Parathyroid adenoma (tissue), 2 donors: ENCODE measurements around the gene ZNF620.
A peak's percentile ranks its signal among the peaks of the same experiment; 100 is the strongest.

Experiments
- H2AFZ ChIP-seq: fragments of 300-600 bp; sonication (generic); one replicate; pipeline ENCODE4 v1.7.0; 2017; ENCODE audit warnings: antibody characterized with exemption, mild to moderate bottlenecking
- H3K27ac ChIP-seq: fragments of 300-600 bp; sonication (generic); one replicate; pipeline ENCODE4 v1.7.0; 2017
- H3K27me3 ChIP-seq: fragments of 300-600 bp; sonication (generic); one replicate; pipeline ENCODE4 v1.7.0; 2017; ENCODE audit warnings: low read length; ENCODE audit not compliant: control insufficient read depth, insufficient read depth
- H3K36me3 ChIP-seq: fragments of 300-600 bp; sonication (generic); one replicate; pipeline ENCODE4 v1.7.0; 2017; ENCODE audit warnings: low read length; ENCODE audit not compliant: control insufficient read depth, insufficient read depth
- H3K4me1 ChIP-seq: fragments of 300-600 bp; sonication (generic); one replicate; pipeline ENCODE4 v1.7.0; 2017; ENCODE audit warnings: control low read depth
- H3K4me2 ChIP-seq: fragments of 300-600 bp; sonication (generic); one replicate; pipeline ENCODE4 v1.7.0; 2017; ENCODE audit warnings: low read length
- H3K4me3 ChIP-seq: fragments of 300-600 bp; sonication (generic); one replicate; pipeline ENCODE4 v1.7.0; 2017; ENCODE audit warnings: low read depth, low read length
- H3K79me2 ChIP-seq: fragments of 300-600 bp; sonication (generic); one replicate; pipeline ENCODE4 v1.7.0; 2017; ENCODE audit warnings: control low read depth
- H3K9ac ChIP-seq: fragments of 300-600 bp; sonication (generic); one replicate; pipeline ENCODE4 v1.7.0; 2017; ENCODE audit warnings: mild to moderate bottlenecking
- H3K9me3 ChIP-seq: fragments of 300-600 bp; sonication (generic); one replicate; pipeline ENCODE4 v1.7.0; 2017; ENCODE audit warnings: low read length; ENCODE audit not compliant: control insufficient read depth
- TF ChIP-seq, protein P1 (sequence below): fragments of 300-600 bp; sonication (generic); IDR thresholded peaks from one replicate; pipeline ENCODE4 v1.7.0; 2017; ENCODE audit warnings: antibody characterized with exemption, mild to moderate bottlenecking
- donor health status: primary hyperparathyroidism.

ZNF620 gene

DNA sequence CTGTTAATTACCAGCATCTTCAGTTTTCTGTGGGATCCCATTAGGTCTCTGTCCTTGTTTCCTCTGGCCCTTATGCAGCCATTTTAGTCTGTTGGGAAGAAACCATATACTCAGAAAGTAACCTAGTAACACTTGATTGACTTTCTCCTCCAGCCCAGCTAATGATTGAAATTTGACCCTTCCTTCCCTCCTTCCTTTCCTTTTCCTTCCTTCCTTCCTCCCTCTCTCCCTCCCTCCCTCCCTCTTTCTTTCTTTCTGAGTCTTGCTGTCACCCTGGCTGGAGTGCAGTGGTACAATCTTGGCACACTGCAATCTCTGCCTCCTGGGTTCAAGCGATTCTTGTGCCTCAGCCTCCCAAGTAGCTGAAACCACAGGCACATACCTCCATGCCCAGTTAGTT is 5.9 kb upstream of the ZNF620 start:
- Histone ChIP-seq H3K79me2 (no peaks in the 10 kb centered on the region), H3K4me1 (no peaks in the 10 kb centered on the region), H2AFZ (no peak overlapping the region), H3K4me3 (no peak overlapping the region), H3K9ac (no peak overlapping the region), H3K4me2 (no peak overlapping the region), H3K9me3 (no peaks in the 10 kb centered on the region), H3K27ac (no peak overlapping the region), H3K36me3 (no peaks in the 10 kb centered on the region), H3K27me3 (no peaks in the 10 kb centered on the region)
- TF ChIP-seq, protein P1, sequence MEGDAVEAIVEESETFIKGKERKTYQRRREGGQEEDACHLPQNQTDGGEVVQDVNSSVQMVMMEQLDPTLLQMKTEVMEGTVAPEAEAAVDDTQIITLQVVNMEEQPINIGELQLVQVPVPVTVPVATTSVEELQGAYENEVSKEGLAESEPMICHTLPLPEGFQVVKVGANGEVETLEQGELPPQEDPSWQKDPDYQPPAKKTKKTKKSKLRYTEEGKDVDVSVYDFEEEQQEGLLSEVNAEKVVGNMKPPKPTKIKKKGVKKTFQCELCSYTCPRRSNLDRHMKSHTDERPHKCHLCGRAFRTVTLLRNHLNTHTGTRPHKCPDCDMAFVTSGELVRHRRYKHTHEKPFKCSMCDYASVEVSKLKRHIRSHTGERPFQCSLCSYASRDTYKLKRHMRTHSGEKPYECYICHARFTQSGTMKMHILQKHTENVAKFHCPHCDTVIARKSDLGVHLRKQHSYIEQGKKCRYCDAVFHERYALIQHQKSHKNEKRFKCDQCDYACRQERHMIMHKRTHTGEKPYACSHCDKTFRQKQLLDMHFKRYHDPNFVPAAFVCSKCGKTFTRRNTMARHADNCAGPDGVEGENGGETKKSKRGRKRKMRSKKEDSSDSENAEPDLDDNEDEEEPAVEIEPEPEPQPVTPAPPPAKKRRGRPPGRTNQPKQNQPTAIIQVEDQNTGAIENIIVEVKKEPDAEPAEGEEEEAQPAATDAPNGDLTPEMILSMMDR = no peak

DNA sequence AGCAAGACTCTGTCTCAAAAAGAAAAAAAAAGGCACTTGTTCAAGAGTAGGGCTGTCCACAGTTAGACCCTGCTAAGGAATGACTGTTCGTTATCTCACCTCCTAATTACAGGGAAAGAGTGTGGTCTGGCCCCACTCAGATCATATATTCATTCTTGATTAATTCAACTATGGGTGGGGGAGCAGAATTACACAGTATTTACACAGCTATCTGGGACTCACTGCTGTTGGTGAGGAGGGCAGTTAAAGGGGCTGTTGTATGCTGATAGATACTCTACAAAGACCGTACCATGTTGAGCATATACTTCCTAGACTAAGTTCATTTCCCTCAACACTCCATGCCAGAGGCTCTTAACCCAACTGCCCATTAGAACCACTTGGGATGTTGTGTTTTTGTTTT is 3.8 kb upstream of the ZNF620 start:
- Histone ChIP-seq H3K4me3 (no peak overlapping the region), H3K9ac (no peak overlapping the region), H3K36me3 (no peaks in the 10 kb centered on the region), H3K4me1 (peaks cover 10% of the 10 kb centered on the region), H3K4me2 (no peak overlapping the region), H3K27me3 (no peaks in the 10 kb centered on the region), H2AFZ (no peak overlapping the region), H3K27ac (no peak overlapping the region), H3K79me2 (no peaks in the 10 kb centered on the region), H3K9me3 (no peaks in the 10 kb centered on the region)
- TF ChIP-seq, protein P1 = no peak

DNA sequence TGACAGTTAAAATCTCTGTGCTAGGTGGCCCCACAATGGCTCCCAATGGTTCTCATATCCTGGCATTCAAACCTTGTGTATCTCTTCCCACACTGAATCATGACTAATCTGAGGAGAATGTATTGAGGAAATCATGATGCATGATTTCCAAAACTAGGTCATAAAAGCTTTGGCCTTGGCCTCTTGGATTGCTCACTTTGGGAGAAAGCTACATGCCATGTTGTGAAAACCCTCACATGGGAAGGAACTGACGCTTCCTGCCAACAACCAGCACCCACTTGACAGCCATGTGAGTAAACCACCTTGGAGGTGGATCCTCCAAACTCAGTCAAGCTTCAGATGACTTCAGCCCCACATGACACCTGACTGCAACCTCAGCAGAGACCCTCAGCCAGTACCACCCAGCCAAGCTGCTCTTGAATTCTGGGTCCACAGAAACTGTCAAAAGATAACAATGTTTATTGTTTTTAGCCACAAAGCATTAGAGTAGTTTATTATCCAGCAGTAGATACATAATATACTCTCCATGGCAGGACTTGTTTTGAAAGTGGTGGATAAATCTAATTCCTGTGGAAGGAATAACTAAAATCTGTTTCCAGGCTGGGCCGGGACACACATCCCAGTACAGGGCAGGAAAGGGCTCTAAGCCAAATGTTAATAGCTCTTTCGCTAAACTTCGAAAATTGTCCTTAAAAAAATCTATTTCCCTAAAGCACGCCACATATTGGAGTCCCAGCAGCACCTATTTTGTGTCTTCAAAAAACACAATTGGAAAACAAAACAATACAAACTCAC is 1.0 kb upstream of the ZNF620 start:
- Histone ChIP-seq H2AFZ (peak overlapping the region; percentile 100), H3K4me3 (no peak overlapping the region), H3K9me3 (no peaks in the 10 kb centered on the region), H3K79me2 (no peaks in the 10 kb centered on the region), H3K4me1 (peaks cover 10% of the 10 kb centered on the region), H3K27ac (no peak overlapping the region), H3K9ac (no peak overlapping the region), H3K4me2 (no peak overlapping the region), H3K36me3 (no peaks in the 10 kb centered on the region), H3K27me3 (no peaks in the 10 kb centered on the region)
- TF ChIP-seq, protein P1 = no peak

DNA sequence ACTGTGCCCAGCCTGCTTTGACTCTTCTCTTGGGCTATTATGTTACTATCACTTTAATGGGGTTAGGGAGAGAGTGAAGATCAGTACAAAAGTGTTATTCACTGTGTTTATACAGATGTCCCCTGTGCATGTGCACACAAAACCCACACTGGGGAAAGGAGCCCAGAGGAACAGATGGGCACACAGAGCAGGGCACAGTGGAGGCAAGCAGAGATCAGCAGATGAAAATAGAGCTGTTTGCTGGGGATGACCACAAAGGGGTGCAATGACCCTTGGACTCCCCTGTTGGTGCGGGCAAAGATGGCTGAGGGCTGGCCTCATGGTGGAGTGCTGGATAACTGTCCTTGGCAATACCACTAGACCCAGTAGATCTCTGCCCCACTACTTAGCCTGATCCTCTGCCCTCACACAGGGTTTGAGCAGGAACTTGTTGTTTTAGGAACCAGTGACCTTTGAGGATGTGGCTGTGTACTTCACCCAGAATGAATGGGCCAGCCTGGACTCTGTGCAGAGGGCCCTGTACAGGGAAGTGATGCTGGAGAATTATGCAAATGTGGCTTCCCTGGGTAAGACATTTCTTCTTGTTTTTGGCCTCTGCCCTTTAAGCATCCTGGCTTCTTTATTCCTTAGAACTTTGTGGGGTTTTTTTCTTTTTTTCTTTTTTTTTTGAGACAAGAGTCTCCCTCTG is 5.3 kb downstream of the ZNF620 start:
- no peaks in the 10 kb centered on the region for H3K36me3 ChIP-seq
- H3K4me3 ChIP-seq = no peak overlapping the region
- TF ChIP-seq, protein P1 = no peak

More for the DNA sequence above, 5.3 kb downstream of the ZNF620 start:
- no peak overlapping the region for H3K27ac ChIP-seq
- H3K4me1 ChIP-seq = peaks cover 4% of the 10 kb centered on the region
- no peaks in the 10 kb centered on the region for H3K27me3 ChIP-seq
- no peaks in the 10 kb centered on the region for H3K79me2 ChIP-seq
- H3K4me2 ChIP-seq = no peak overlapping the region
- no peak overlapping the region for H3K9ac ChIP-seq
- H2AFZ ChIP-seq = no peak overlapping the region
- H3K9me3 ChIP-seq = no peaks in the 10 kb centered on the region
